Activated CD8-positive, alpha-beta memory T cell treated with anti-CD3 and anti-CD28 coated beads for 24 hours (primary cell): ENCODE measurements around the gene CHST10.
A peak's percentile ranks its signal among the peaks of the same experiment; 100 is the strongest.
"Not testable (repeated sequence)": the region's sequence is repeated elsewhere in the genome, so short reads cannot be mapped to it uniquely, and the experiment has no call there.

Experiments
- DNase-seq: peaks from one replicate; pipeline ENCODE4 v3.0.0-alpha.2; 2020

Gene CHST10

GRCh38 chr2:100416935-100417710 lies at the start of gene CHST10:
Gene CHST10 (minus strand): TSS chr2:100417668. CDS start chr2:100406675, 10,993 bp downstream.
- peak; percentile 88 for DNase-seq

- DNase-seq, result no peak
Observed at GRCh38 chr2:100460904-100461530, 43.5 kb upstream of the CHST10 start.

GRCh38 chr2:100456357-100456756 lies 38.9 kb upstream of the CHST10 start:
- DNase-seq, result not testable (repeated sequence)

GRCh38 chr2:100453853-100454252 lies 36.4 kb upstream of the CHST10 start:
- no peak for DNase-seq

GRCh38 chr2:100451734-100452133 lies 34.3 kb upstream of the CHST10 start:
- no peak for DNase-seq

GRCh38 chr2:100451092-100451491 lies 33.6 kb upstream of the CHST10 start:
- no peak for DNase-seq

GRCh38 chr2:100446696-100447095 lies 29.2 kb upstream of the CHST10 start:
- no peak for DNase-seq

- DNase-seq, result no peak
Observed at GRCh38 chr2:100437751-100438150, 20.3 kb upstream of the CHST10 start.

- DNase-seq, result no peak
Observed at GRCh38 chr2:100429726-100430125, 12.3 kb upstream of the CHST10 start.

- peak; percentile 81 for DNase-seq
Observed at GRCh38 chr2:100427627-100428258, 10.3 kb upstream of the CHST10 start.

- DNase-seq, result no peak
Observed at GRCh38 chr2:100427111-100427510, 9.6 kb upstream of the CHST10 start.

GRCh38 chr2:100426384-100426720 lies 8.9 kb upstream of the CHST10 start:
- DNase-seq, result no peak

GRCh38 chr2:100425573-100426383 lies 8.3 kb upstream of the CHST10 start:
- DNase-seq, result no peak

- DNase-seq, result no peak
Observed at GRCh38 chr2:100425107-100425506, 7.6 kb upstream of the CHST10 start.

GRCh38 chr2:100424277-100424875 lies 6.9 kb upstream of the CHST10 start:
- no peak for DNase-seq

GRCh38 chr2:100423631-100424030 lies 6.2 kb upstream of the CHST10 start:
- no peak for DNase-seq

- DNase-seq, result no peak
Observed at GRCh38 chr2:100422320-100423055, 5.0 kb upstream of the CHST10 start.

- no peak for DNase-seq
Observed at GRCh38 chr2:100419915-100420314, 2.4 kb upstream of the CHST10 start.

- DNase-seq, result no peak
Observed at GRCh38 chr2:100418406-100418962, 1.0 kb upstream of the CHST10 start.

- no peak for DNase-seq
Observed at GRCh38 chr2:100417711-100418124, 250 bp upstream of the CHST10 start.

GRCh38 chr2:100416397-100416934 lies 1.0 kb downstream of the CHST10 start:
- DNase-seq, result no peak
